Astrocyte of the cerebellum (primary cell): ENCODE results near the gene FGF19.

Experiments
- DNase-seq: peaks from one replicate; pipeline ENCODE4 v3.0.0-alpha.2; 2011; ENCODE audit warnings: low read depth
- H3K4me3 ChIP-seq: 2 replicates; pipeline ENCODE4 v1.5.1; 2011; ENCODE audit warnings: mild to moderate bottlenecking, low read depth, low read length, moderate library complexity
- CTCF ChIP-seq: IDR thresholded peaks from 2 replicates; pipeline ENCODE4 v1.5.1; 2012; ENCODE audit warnings: low read length, low read depth, moderate library complexity, mild to moderate bottlenecking; ENCODE audit errors: missing control alignments
- in situ Hi-C: cut with HindIII; loops from 2 replicates; pipeline ENCODE4 v1.10.0; 2017; ENCODE audit warnings: low sequenced_read_pairs

FGF19 gene

GRCh38 chr11:69663326-69663725, 40.5 kb downstream of the FGF19 start:
- no peak overlapping the region for H3K4me3 ChIP-seq
- DNase-seq: no peak
- in situ Hi-C loops: no loop called here
- no peak for TF ChIP-seq CTCF

GRCh38 chr11:69662806-69663205, 41.0 kb downstream of the FGF19 start:
- no peak for DNase-seq
- in situ Hi-C loops: no loop called here
- no peak for TF ChIP-seq CTCF
- H3K4me3 ChIP-seq: no peak overlapping the region

GRCh38 chr11:69662021-69662698, 41.7 kb downstream of the FGF19 start:
- in situ Hi-C loops: no loop called here
- no peak for DNase-seq
- peak; percentile 47 for TF ChIP-seq CTCF
- H3K4me3 ChIP-seq: no peak overlapping the region

- no peak for DNase-seq
- no peak for TF ChIP-seq CTCF
- no peak overlapping the region for H3K4me3 ChIP-seq
- in situ Hi-C loops: no loop called here
Observed at GRCh38 chr11:69661413-69661715, 42.5 kb downstream of the FGF19 start.

- no peak overlapping the region for H3K4me3 ChIP-seq
- no peak for DNase-seq
- no peak for TF ChIP-seq CTCF
- in situ Hi-C loops: no loop called here
Observed at GRCh38 chr11:69660001-69660500, 43.8 kb downstream of the FGF19 start.

GRCh38 chr11:69659591-69659990, 44.2 kb downstream of the FGF19 start:
- in situ Hi-C loops: no loop called here
- H3K4me3 ChIP-seq: no peak overlapping the region
- DNase-seq: no peak
- TF ChIP-seq CTCF: no peak
